ENCODE measurements around the gene KRT76.

Gene KRT76

DNA sequence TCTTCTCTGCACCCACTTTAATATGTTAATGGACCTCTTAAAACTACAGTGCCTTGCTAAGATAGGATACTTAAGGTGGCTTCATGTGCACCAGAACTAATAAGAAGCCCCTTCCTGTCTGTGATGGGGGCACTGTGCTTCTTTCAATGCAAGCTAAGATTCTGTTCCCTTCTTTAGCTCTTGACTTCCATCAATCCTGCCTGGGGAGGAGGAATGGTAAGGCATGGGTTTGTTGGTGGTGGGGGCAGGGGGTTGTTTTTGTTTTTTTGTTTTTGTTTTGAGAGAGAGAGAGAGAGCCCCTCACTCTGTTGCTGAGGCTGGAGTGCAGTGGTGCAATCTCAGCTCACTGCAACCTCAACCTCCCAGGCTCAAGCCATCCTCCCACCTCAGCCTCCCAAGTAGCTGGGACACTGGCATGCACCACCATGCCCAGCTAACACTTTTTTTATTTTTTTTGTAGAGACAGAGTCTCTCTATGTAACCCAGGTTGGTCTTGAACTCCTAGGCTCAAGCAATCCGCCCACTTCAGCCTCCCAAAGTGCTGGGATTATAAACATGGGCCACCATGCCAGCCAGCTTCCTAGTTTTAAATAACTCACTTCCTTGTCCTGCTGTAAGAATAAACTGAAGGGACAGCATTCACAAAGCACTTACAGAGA, 23.2 kb upstream of the KRT76 start:
- no peak for TF ChIP-seq MYC (IDR thresholded peaks at IDR 0.05; ENCODE audit: low read depth, low read length)
- TF ChIP-seq, protein P1, sequence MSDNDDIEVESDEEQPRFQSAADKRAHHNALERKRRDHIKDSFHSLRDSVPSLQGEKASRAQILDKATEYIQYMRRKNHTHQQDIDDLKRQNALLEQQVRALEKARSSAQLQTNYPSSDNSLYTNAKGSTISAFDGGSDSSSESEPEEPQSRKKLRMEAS (IDR thresholded peaks at IDR 0.05; ENCODE audit: low read depth, low read length) = no peak
- TF ChIP-seq POLR2A (IDR thresholded peaks at IDR 0.05; ENCODE audit: extremely low read depth, insufficient read length) = no peak
- TF ChIP-seq, protein P2, sequence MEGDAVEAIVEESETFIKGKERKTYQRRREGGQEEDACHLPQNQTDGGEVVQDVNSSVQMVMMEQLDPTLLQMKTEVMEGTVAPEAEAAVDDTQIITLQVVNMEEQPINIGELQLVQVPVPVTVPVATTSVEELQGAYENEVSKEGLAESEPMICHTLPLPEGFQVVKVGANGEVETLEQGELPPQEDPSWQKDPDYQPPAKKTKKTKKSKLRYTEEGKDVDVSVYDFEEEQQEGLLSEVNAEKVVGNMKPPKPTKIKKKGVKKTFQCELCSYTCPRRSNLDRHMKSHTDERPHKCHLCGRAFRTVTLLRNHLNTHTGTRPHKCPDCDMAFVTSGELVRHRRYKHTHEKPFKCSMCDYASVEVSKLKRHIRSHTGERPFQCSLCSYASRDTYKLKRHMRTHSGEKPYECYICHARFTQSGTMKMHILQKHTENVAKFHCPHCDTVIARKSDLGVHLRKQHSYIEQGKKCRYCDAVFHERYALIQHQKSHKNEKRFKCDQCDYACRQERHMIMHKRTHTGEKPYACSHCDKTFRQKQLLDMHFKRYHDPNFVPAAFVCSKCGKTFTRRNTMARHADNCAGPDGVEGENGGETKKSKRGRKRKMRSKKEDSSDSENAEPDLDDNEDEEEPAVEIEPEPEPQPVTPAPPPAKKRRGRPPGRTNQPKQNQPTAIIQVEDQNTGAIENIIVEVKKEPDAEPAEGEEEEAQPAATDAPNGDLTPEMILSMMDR (IDR thresholded peaks at IDR 0.05; ENCODE audit: low read depth, low read length) = no peak
- DNase-seq (ENCODE audit: low read depth) = no peak
- H3K4me3 ChIP-seq (ENCODE audit: low read depth, low read length) = no peak overlapping the region

DNA sequence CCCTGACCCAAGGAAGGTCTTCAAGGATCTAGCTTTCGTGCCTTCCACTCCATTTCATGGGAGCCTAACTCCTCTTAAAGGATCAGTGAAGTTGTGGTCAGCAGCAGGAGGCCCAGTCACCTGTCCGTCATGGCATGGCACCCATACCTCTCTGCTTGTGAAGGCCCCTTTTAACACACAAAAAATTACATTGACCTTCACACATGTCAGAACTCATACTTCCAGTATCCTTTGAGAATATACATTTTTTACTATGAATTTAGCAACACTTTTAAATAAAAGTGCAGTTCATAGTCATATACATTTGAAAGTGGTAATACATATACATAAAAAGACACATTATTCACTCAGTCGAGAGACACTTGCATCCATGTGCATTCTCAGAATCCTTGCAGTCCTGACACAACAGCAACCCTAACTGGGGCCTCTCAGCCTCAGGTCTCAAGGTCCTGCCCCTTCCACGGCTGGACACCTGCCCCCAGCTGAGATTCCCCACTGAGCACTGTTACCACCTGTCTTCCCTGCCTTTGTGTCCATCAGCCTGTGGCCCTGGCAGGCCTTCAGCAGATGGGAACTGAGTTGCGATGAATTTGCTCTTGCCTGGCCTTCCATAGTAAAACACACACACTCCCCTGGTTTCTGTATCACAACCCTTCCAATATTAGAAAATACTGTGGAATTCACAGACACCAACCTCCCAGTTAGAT, 22.5 kb upstream of the KRT76 start:
- TF ChIP-seq, protein P2 (IDR thresholded peaks at IDR 0.05; ENCODE audit: low read depth, low read length) = no peak
- TF ChIP-seq MYC (IDR thresholded peaks at IDR 0.05; ENCODE audit: low read depth, low read length) = no peak
- TF ChIP-seq POLR2A (IDR thresholded peaks at IDR 0.05; ENCODE audit: extremely low read depth, insufficient read length) = no peak
- TF ChIP-seq, protein P1 (IDR thresholded peaks at IDR 0.05; ENCODE audit: low read depth, low read length) = no peak
- no peak overlapping the region for H3K4me3 ChIP-seq (ENCODE audit: low read depth, low read length)
- no peak for DNase-seq (ENCODE audit: low read depth)

DNA sequence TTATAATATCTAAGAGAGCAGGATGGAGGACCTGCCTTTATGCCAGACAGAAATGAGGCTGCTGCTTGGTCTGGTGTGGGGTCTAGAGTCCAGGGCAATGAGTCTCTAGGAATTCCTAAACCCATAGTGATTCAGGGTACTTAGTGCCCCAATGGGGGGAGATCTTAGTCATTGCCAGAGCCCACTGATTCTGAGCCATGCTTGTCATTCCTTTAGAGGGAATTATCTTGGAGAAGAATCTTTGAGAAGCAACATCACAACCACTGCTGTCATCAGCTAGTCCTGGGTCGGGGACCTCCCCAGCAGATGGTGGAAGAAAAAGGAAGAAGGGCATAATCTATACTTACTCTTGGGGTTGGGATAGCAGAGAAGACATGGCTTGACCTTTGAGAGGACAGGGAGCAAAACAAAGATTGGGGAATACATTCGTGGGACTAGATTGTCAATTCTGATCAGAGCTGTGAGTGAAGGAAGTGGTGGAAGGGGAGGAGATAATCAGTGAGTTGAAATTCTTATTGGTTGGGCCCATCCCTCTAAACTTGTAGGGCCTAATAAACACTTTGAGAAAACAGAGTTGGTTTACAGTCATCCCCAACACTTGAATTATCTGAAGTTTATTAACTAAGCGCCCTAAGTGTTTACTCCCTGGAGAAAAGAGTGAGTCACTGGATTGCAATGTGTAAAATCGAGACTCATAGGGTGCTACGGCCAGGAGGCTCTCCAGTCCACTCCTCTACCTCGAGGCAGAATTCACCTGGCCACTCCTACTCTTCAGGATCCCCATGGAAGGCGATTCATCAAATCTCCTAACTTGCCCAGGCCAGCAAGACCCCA, 21.7 kb upstream of the KRT76 start:
- no peak overlapping the region for H3K4me3 ChIP-seq (ENCODE audit: low read depth, low read length)
- no peak for DNase-seq (ENCODE audit: low read depth)
- TF ChIP-seq POLR2A (IDR thresholded peaks at IDR 0.05; ENCODE audit: extremely low read depth, insufficient read length) = no peak
- TF ChIP-seq, protein P2 (IDR thresholded peaks at IDR 0.05; ENCODE audit: low read depth, low read length) = no peak
- TF ChIP-seq, protein P1 (IDR thresholded peaks at IDR 0.05; ENCODE audit: low read depth, low read length) = no peak
- TF ChIP-seq MYC (IDR thresholded peaks at IDR 0.05; ENCODE audit: low read depth, low read length) = no peak

DNA sequence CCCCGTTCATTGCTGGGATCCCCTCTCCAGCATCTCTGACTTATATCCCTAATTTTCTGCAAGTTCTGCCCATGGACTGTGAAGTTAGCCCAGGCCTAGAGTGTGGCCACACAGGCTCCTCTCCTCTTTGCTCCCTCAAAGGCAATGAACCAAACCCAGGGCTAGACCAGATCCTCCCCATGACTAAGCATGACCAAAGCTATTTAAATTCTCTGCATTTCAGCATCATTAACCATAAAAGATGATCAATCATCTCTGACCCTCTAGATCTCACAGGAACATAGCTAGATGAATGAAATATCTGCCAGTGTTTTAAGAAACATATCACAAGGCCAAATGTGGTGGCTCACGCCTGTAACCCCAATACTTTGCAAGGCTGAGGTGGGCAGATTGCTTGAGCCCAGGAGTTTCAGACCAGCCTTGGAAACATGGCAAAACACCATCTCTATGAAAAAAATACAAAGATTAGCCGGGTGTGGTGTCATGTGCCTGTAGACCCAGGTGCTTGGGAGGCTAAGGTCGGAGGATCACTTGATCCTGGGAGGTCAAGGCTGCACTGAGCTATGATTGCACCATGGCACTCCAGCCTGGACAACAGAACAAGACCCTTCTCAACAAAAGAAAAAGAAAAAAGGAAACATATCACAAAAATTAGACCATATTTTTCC, 21.0 kb upstream of the KRT76 start:
- H3K4me3 ChIP-seq (ENCODE audit: low read depth, low read length) = no peak overlapping the region
- DNase-seq (ENCODE audit: low read depth) = no peak
- TF ChIP-seq, protein P1 (IDR thresholded peaks at IDR 0.05; ENCODE audit: low read depth, low read length) = no peak
- TF ChIP-seq, protein P2 (IDR thresholded peaks at IDR 0.05; ENCODE audit: low read depth, low read length) = no peak
- TF ChIP-seq POLR2A (IDR thresholded peaks at IDR 0.05; ENCODE audit: extremely low read depth, insufficient read length) = no peak
- TF ChIP-seq MYC (IDR thresholded peaks at IDR 0.05; ENCODE audit: low read depth, low read length) = no peak

DNA sequence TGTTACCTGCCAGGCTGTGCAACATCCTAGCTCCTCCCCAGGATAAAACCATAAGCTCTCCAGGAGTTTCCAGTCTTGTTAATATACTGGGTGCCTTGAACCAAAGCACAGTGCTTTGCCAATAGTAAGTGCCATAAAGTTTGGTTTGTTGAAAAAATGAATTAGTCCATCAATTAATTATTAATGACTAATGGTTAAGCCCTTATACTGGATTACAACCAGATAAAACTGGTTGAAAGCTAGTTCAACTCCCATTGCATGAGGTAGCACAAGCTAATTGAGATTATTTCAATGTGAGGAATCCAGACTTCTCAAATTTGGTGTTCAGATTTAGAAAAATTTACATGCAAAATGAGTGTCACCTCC, 20.4 kb upstream of the KRT76 start:
- no peak overlapping the region for H3K4me3 ChIP-seq (ENCODE audit: low read depth, low read length)
- DNase-seq (ENCODE audit: low read depth) = no peak
- no peak for TF ChIP-seq POLR2A (IDR thresholded peaks at IDR 0.05; ENCODE audit: extremely low read depth, insufficient read length)
- TF ChIP-seq, protein P1 (IDR thresholded peaks at IDR 0.05; ENCODE audit: low read depth, low read length) = no peak
- TF ChIP-seq, protein P2 (IDR thresholded peaks at IDR 0.05; ENCODE audit: low read depth, low read length) = no peak
- no peak for TF ChIP-seq MYC (IDR thresholded peaks at IDR 0.05; ENCODE audit: low read depth, low read length)

Data from NB4 (cell line).